Lower leg skin (tissue), 3 donors: ENCODE results near the gene FKBP1B.

Source experiments
- POLR2A ChIP-seq, 2 donors: fragments of 450-650 bp; IDR thresholded peaks; one replicate each; pipeline ENCODE4 v1.6.1; 2016 to 2017; ENCODE audit warnings: antibody characterized with exemption in 2 of 2, mild to moderate bottlenecking in 1 of 2, moderate library complexity in 1 of 2
- TF ChIP-seq, protein P1 (sequence below), 3 donors: fragments of 450-650 bp; IDR thresholded peaks; one replicate each; pipeline ENCODE4 v1.5.1; 2016; ENCODE audit warnings: antibody characterized with exemption in 3 of 3, mild to moderate bottlenecking in 3 of 3, moderate library complexity in 2 of 3

DNA sequence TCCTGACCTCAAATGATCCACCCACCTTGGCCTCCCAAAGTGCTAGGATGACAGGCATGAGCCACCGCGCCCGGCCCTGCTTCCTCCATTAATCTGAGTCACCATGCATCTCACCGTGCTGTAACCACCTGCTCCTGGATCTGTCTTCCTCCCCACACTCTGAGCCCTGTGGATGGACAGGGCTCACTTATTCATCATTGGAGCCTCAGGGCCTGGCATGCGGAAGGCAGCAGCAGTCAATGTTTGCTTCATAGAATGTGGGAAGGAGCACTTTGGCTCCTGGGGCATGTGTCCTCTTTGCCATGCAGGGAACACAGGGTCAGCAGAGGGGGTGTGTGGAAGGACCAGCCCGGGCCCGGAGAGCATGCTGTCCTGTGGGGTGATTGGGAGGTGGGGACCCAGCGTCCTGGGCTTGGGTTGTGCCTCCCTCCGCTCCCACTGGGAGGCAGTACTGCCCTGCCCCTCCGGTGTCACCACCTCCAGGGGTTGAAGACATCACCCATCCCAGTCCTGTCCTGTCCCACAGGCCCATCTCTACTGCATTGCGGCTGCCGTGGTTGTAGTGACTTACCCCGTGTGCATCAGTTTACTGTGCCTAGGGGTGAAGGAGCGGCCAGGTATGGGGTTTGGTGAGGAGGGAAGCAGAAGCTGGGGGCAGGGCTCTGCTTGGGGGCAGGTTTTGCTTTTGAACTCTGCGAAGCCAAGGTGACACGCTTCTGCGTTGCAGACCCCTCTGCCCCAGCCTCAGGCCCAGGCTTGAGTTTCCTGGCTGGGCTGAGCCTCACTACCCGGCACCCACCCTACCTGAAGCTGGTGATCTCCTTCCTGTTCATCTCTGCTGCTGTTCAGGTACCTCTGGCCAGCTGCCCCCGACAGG is 28.2 kb upstream of the FKBP1B start:
- no peak for TF ChIP-seq POLR2A (IDR thresholded peaks at IDR 0.05)
- TF ChIP-seq, protein P1, sequence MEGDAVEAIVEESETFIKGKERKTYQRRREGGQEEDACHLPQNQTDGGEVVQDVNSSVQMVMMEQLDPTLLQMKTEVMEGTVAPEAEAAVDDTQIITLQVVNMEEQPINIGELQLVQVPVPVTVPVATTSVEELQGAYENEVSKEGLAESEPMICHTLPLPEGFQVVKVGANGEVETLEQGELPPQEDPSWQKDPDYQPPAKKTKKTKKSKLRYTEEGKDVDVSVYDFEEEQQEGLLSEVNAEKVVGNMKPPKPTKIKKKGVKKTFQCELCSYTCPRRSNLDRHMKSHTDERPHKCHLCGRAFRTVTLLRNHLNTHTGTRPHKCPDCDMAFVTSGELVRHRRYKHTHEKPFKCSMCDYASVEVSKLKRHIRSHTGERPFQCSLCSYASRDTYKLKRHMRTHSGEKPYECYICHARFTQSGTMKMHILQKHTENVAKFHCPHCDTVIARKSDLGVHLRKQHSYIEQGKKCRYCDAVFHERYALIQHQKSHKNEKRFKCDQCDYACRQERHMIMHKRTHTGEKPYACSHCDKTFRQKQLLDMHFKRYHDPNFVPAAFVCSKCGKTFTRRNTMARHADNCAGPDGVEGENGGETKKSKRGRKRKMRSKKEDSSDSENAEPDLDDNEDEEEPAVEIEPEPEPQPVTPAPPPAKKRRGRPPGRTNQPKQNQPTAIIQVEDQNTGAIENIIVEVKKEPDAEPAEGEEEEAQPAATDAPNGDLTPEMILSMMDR (IDR thresholded peaks at IDR 0.05), result no peak
